SKM-1 treated with dmso at 0.1 percent for 144 hours (cell line): ENCODE results near the gene CNOT11.
"Not testable (repeated sequence)": the region's sequence is repeated elsewhere in the genome, so short reads cannot be mapped to it uniquely, and the experiment has no call there.

ENCODE experiments used
- DNase-seq: peaks from one replicate; lab custom pipeline; 2025; ENCODE audit not compliant: unreplicated experiment; lab: John Stamatoyannopoulos, UW

Gene CNOT11

DNA sequence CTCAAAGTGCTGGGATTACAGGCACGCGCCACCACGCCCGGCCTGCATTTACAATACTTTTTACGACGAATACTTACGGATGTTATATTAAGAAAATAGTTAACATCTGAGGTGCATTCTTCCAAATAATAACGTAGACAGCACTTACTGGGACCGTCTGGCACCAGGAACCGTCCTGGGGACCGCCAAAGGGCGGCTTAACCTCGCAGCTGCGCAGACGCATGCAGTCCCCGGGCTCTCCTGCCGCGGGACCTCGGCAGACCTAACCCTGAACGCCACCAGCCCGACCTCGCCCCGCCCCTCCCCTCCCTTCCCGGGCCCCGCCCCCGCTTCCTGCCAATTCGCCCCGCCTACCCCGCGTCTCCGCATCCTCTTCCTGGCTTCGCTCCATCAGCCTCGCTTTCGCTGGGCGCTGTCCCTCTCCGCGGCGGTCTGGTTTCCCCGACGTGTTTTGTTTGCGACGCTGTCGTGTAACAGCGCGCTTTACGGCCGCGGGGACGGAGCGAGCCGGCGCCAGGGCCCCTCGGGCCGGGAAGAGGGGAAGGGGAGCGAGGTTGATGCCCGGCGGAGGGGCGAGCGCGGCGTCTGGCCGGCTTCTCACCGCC, at the start of gene CNOT11:
Gene CNOT11 (plus strand): TSS at position 479 of the 605 bp plus-strand sequence. CDS start 79 bp downstream, at position 558.
- DNase-seq, result peak; percentile 97

- DNase-seq, result peak; percentile 10
Observed at GRCh38 chr2:101204400-101205115, 48.1 kb upstream of the CNOT11 start.

DNA sequence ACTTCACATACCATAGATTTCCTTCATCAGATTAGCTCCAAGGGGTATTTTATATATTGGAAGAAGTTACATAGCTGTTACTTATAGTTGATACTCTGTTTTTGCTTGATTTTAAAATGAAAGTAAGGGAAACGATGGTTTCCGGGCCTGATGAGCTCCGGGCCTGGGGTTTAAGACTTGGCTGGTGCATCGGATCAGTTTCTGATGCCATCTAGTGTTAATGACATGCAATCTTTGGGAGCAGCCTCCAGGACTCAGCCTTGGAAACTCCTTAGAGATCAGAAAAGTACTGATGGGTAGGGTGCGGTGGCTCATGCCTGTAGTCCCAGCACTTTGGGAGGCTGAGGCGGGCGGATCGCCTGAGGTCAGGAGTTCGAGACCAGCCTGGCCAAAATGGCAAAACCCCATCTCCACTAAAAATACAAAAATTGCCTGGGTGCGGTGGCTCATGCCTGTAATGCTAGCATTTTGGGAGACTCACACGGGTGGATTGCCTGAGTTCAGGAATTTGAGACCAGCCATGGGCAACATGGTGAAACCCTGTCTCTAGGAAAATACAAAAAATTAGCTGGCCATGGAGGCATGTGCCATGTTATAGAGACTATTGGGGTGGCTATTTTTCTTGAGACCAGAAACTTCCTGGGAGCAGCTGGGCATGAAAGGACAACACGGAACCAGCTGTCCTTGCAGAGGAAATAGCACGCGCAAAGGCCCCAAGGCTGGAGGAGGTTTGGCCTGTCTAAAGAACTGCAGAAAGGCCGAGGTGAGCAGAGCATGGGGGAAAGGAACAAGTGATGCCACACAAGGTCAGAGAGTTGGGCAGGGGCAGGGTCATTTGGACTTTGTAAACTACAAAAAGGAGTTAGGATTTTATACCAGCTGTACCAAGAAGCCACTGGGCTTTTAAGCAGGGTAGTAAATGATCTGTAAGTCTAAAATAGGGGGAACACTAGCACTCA, 46.9 kb upstream of the CNOT11 start:
- DNase-seq, result peak; percentile 70

DNA sequence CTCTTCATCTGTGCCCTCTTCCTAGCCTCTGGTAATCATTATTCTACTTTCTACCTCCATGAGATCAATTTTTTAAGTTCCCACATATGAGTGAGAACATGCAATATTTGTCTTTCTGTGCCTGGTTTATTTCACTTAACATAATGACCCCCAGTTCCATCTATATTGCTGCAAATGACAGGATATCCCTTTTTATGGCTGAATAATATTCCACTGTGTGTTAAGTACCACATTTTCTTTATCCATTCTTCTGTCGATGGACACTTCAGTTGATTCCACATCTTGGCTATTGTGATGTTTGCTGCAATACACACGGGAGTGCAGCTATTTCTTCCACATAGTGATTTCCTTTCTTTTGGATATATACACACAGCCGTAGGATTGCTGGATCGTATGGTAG, 43.9 kb upstream of the CNOT11 start:
- no peak for DNase-seq

GRCh38 chr2:101219246-101219645, 33.4 kb upstream of the CNOT11 start:
- peak; percentile 10 for DNase-seq

- not testable (repeated sequence) for DNase-seq
Observed at GRCh38 chr2:101220091-101220490, 32.6 kb upstream of the CNOT11 start.

DNA sequence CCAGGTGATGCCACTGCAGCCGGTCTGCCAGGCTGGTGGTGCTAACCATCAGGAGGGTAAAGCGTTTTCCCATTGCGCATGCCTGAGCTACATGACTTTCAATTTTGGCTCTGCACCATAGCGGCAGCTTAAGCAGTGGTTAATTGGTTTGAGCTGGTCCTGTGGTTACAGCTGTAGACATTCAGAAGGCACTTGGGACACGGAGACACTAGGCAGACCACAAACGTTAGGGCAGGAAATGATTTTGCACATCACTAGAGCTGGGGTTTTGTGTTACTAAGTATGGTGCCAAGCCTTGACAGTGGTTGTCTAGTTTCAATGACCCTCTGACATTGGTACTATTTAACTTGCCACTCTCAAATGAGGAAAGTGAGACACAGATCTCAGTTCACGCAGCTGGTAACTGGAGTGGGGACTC, 28.9 kb upstream of the CNOT11 start:
- peak; percentile 86 for DNase-seq

DNA sequence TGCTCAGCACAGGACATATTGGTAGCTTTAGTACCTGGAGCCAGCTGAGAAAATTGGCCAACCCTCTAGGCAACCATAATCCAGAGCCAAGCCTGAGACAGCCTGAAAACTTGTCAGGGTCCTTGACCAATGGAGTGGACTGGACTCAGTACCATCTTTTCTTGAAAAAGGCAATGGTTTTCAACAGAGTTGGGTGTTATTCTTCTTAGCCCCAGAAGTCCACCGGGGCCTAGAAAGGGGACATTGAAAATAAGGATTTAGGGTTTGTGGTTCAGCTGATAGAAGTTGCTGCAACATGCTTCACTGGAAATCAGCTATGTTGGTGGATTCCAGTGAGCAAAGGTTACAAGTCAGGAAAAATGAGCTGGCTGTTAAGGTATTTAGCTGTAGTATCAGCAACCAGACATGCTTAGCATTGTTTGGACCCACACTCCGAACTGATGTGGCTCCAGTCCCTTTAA, 22.1 kb upstream of the CNOT11 start:
- no peak for DNase-seq

GRCh38 chr2:101231240-101231639, 21.4 kb upstream of the CNOT11 start:
- no peak for DNase-seq

DNA sequence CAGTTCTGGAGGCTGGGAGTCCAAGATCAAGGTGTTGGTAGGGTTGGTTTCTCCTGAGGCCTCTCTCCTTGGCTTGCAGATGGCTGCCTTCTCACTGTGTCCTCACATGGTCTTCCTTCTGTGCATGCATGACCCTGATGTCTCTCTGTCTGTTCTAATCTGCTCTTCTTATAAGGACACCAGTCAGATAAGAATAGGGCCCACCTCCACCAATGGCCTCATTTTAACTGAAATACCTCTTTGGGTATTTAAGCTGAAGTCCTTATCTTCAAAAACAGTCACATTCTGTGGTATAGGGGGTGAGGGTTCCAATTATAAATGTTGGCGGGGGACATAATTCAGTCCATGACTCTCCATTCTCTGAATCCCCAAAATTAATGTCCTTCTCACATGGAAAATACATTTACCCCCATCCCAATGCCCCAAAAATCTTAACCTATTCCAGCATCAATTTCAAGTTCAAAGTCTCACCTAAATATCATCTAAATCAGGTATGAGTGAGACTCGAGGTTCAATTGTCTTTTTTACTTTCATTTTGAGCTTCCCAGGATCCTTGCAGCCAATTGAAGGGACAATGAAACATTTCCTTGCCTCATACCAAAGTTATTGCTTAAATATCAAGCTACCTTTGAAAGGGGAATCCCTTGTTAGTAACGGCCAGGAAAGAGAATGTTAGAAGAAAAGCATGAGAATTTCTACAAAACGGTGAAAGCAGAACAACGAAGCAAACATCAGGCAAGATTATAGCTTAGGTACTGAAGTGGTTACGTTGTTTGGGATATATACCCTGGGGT, 20.6 kb upstream of the CNOT11 start:
- no peak for DNase-seq

GRCh38 chr2:101232770-101233169, 19.9 kb upstream of the CNOT11 start:
- no peak for DNase-seq

GRCh38 chr2:101234169-101234938, 18.3 kb upstream of the CNOT11 start:
- no peak for DNase-seq

- DNase-seq, result not testable (repeated sequence)
Observed at GRCh38 chr2:101235956-101236355, 16.7 kb upstream of the CNOT11 start.

- not testable (repeated sequence) for DNase-seq
Observed at GRCh38 chr2:101237944-101238343, 14.7 kb upstream of the CNOT11 start.

GRCh38 chr2:101238930-101239759, 13.5 kb upstream of the CNOT11 start:
- DNase-seq, result no peak

- not testable (repeated sequence) for DNase-seq
Observed at GRCh38 chr2:101239760-101240118, 12.9 kb upstream of the CNOT11 start.

DNA sequence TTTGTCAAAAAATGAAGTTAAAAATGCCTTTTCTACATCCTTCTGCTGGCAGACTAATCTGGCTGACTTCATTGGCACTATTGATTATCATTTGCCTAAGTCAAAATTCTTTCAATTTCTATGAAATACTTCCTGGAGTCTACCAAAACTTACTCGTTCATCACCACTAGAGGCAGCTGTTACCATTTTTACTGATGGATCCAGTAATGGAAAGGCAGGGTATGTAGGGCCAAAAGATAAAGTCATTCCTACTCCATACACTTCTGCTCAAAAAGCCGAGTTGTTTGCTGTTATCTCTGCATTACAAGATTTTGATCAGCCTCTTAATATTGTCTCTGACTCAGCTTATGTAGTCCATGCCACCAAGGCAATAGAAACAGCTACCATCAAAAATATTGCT, 12.0 kb upstream of the CNOT11 start:
- not testable (repeated sequence) for DNase-seq

- DNase-seq, result no peak
Observed at GRCh38 chr2:101241158-101241557, 11.5 kb upstream of the CNOT11 start.

GRCh38 chr2:101244373-101244772, 8.3 kb upstream of the CNOT11 start:
- not testable (repeated sequence) for DNase-seq
